Frontal cortex (tissue), 4 donors: ENCODE results near the gene APRT. TPM values are rescaled to one million over a fixed set of nuclear protein-coding genes. Genes with fewer than 3 reads are reported as not detected.
"Not testable (repeated sequence)": the region's sequence is repeated elsewhere in the genome, so short reads cannot be mapped to it uniquely, and the experiment has no call there.

Experiments
- DNase-seq, 2 donors: peaks; one replicate each; pipeline ENCODE4 v3.0.0; 2012; ENCODE audit warnings: low spot score in 2 of 2
- FAIRE-seq: peaks from 2 replicates; lab custom pipeline; 2012; peaks lifted over from hg19 to GRCh38; lab: Jason Lieb, UNC
- total RNA-seq: library from RNA; depleted of rRNA; stranded (reverse); fragments of >200 nt; gene quantifications from one replicate; pipeline ENCODE4 v1.2.3, GENCODE V29; 2014
- donor health status: control.
- donor health status: control.
- donor health status: control.

APRT gene
- total RNA-seq, 1 donor from 2014 or later = 15.9 TPM

DNA sequence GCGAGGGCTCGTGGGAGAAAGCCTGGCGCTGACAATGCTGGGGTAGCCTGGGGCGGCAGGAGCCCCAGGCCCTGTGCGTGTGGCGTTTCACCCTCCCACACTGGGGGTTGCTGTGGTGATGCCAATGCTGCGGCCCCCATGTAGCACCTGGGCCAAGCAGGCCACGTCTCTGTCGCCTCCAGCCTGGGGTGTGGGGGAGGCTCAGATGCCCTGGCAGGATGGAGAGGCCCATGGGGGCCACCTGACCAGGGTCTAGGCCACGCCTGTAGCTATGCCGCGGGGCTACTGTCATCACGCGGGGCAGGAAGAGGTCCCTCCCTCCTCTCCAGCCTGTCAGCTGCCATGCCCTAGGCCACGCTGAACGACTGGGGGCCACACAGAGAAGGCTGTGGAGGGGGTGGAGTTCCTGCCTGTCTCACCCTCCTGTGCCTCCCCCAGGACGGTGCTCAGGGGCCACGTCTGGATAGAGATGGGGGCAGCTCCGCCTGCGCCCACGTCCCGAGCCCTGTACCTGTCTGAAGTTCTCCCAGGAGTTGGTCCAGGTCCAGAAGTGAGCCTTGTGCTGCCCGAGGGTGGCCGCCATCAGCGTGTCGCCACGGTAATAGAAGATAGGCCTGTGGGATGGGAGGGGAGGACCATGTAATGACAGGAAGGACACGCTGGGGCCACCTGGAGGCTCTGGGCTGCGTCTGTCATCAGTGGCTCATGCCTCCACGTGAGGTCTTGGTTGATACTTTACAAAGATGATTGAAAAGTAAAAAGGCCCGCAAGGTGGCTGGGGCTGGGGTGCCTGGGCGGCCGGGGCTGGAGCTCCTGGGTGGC, 12.7 kb upstream of the APRT start:
- FAIRE-seq (no peak), DNase-seq (no peak)

DNA sequence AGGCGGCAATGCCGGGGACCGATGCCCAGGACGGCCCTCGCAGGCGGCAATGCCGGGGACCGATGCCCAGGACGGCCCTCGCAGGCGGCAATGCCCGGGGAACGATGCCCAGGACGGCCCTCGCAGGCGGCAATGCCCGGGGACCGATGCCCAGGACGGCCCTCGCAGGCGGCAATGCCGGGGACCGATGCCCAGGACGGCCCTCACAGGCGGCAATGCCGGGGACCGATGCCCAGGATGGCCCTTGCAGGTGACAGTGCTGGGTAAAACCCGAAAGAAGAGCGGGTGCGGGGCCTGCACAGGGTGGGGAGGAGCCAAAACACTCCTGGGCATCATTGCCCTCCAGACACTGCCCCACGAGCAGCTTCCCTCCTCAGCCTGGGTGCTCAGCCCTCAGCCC, 11.9 kb upstream of the APRT start:
- FAIRE-seq, DNase-seq: not testable (repeated sequence)

DNA sequence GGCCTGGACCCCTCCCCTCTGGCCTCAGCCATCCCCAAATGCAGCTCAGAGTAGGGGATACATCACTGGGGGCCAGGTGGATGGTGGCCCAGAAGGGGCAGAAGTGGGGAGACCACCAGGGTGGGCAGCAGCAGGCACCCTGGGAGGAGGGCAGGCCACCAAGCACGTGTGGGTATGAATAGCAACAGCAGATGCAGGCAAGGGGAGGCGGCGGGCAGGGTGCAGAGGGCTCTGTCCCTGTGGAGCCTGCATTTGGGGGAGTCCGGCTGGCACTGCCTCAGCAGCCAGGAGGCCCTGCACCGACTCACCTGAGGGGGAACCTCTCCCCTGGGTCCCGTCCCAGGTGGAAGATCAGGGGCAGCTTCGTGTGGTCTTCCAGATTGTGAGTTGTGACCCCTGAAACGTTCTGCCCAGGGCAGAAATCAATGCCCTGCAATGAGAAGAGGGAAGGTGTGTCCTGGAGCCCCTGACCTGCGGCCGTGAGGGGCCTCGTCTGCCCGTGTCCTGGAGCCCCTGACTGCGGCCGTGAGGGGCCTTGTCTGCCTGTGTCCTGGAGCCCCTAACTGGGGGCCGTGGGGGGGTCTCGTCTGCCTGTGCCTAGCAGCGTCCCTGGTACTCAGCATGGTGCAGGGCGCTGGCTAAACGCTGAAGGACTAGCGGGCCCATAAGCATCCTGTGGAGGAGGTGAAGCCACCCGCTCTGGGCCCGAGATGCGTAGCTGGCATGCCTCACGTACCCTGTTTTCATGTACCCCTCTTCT, 10.7 kb upstream of the APRT start:
- FAIRE-seq (no peak), DNase-seq (no peak)

DNA sequence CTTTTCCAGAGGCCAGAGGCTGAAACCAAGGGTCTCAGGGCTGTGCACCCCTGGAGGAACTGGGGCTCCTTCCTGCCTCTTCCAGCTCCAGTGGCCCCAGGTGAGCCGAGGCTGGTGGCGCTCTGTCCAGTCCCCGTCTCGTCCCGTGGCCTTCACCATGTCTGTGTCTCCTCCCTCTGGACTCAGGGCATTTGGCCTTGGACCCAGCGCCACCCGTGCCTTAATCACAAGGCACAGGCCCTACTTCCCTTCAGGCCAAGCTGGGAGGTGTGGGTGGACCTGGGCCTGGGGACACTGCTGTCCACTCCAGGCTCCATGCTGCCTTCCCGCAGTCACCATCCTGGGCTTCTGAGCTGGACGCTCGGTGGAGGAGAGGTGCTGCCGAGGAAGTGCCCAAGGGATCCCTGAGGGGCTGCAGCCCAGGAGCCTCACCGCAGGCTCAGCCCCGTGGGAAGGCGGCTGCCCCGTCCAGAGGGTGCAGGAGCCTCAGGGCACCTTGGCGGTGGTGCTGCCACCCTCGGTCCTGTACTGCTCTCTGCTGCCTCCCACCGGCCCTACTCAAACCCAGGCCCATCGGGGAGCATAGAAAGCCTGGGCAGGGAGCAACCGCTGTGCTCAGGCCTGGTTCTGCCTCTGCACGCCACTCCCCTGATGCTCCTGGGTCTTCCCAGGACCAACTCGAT, 9.6 kb upstream of the APRT start:
- no peak for FAIRE-seq

DNA sequence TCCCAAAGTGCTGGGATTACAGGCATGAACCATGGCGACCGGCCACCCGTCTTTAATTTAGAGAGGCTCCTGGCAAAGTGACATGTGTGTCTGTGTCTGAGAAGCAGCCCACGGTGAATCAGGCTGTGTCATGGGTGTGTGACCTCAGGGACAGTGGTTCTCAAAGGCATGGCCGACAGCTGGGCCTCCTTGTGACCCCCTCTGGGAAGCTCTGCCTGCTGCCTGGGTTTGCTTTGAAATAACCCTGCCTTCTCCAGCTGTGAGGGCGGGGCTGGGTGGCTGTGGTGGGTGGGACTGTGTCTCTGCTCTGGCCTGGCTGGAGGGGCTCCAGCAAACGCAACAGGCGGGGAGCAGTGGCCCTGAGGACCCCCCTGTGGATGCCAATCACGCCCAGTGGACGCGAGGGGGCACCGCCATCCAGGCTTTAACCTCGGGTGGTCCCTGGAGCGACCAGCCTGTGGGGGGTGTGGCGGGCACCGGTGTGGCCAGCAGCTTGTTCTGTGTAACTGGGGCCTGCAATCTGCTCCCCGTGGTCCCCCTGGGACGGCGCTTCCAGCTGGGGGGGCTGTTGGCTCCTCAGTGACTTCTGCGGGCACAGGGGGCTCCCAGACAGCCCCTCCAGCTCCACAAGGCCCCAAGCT, 8.8 kb upstream of the APRT start:
- DNase-seq (no peak), FAIRE-seq (no peak)

More for the DNA sequence above, 9.6 kb upstream of the APRT start:
- no peak for DNase-seq

DNA sequence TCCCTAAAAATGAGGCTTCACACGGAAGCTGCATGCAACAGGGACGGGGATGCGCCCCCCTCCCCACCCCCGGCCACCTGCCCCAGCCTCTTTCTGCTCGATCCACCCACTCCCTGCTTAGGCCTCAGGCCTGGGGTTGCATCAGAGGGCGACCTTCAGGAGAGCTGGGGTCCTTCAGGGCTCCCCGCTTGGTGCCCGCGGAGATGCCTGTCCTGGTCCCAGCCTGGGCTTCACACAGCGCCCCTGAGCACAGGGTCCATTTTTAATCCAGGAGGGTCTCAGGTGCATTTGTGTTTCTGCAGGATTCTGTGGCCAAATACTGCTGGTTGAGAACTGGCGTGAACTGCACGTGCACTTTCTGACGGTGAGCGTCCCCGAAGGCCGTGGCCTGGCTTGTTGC, 7.4 kb upstream of the APRT start:
- FAIRE-seq = no peak
- no peak for DNase-seq

DNA sequence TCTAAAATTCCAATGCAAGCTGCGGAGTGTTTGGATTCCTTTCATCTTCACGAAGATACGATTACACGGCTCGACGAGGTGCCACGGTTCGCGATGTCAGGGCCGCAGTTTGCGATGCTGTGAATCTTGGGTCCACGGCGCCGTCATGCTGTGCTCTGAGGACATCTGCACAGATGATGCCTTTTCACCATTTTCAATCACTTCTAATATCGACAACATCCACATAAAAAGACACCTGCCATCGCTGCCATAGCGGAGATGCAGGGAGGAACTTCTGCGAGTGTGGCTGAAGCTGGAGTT, 6.8 kb upstream of the APRT start:
- no peak for DNase-seq
- no peak for FAIRE-seq

DNA sequence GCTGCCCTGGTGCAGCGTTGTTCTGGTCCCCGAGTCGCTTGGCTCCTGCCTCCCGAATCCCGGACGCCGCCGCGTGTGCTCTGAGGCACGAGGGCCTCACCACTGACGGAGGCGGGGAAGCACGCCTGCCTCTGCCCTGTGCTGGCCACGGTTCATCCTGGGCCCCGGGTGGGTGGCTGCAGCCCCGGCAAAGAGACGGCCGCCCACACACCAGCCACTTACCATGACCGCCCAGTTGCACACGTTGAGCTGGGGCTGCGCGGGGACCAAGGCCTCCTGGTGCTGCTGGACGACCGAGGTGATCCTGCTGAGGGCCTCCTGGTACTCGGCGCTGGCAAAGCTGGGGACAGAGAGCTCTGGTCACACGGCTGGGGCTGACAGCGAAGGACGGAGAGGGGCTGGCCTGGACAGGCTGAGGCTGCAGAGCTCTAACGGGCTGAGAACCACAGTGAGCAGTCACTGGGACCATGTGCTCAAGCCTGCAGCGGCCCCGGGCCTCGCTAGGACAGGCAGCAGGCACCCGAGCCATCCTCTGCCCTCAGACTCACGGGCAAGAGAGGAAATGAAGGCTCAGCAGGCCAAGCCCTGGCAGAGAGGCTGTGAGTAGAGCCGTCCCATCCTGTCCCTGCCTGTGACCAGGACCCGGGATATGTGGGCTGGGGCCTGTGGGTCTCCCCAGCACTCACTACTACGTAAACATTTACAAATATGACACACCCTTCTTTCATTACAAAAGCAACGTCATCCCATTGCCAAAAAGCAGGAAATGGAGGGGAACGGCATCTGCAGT, 6.3 kb upstream of the APRT start:
- FAIRE-seq = no peak
- DNase-seq = no peak

DNA sequence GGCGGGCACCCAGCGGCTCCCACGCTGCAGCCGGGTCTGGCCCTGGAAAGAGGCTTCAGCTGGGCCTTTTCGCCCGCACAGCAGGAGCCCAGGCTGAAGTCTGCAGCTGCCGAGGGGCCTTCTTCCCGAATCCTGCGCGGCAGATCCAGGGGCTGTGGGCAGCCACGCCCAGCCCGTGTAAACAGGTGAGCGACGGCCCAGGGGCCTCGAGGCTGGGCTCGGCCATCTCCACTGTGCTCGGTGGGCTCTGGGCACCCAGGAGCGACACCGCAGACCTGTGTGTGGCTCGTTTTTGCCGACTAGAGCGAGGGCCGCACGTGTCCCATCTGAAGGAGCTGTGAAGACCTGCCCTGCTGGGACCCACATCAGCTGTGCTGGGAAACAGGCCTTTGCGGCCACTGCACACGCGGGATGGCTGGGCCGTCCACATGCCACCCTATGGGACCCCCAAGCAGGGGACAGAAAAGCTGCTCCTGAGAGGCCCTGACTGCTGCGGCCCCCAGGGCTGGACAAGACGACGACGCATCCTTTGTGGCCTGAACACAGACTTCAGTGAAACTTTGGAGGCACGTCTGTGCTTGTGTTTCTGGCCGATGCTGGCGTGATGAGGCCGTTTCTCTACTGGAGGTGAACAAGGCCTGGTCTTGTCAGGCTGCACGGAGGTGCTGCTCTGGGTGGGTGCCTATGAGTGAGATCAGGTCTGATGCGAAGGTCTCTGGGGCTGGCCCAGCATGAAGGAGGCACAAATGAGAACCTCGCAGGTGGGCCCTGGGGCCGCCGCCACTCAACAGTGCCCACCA, 5.2 kb upstream of the APRT start:
- FAIRE-seq (no peak), DNase-seq (no peak)

DNA sequence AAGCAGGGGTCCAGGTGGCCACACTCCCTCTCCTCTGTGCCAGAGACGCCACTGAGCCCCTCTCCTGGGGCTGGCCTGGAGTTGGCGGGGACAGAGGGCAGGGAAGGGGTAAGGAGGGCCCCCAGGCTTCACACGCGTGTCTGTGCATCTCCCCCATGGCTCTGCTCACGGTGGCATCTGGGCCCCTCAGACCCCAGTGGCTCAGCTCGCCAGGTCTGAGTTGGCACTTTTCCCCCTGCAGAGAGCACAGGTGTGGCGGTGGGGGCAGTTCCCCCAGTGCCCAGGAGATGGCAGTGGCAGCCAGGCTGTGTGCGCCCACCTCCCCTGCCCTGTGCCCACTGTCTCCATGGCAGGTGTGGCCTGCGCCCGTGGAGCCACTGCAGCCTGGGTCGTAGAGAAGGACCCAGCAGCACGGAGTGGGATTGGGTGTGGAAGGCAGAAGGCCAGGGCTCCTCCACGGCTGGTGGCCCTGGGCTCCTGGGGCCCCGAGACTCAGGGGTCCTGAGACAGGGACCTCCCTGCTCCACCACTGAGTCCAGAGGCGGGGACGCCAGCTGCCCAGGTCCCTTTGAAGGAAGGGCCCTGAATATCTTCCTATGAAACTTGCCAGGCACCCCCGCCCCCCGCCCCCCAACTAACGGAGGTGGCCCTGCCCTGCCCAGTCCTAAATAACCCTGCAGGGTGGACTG, 4.3 kb upstream of the APRT start:
- FAIRE-seq = no peak
- DNase-seq = no peak

DNA sequence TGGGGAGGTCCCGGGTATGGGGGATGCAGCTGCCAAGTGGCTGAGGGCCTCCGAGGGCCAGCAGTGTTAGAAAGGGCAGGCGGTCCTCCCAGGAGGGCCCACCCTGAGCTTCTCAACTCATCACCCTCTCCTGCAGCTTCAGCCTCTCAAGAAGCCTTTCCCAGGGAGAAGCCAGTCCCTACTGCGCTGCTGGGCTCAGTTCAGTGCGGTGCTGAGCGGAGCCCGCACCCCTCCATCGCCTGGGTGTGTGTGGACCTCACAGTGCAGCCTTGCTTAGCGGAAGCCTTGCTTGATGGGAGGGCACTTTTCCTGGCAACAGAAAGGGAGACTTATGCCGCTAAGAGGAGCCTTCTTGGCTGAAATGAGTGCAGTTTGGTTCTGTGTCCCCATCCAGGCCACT, 3.5 kb upstream of the APRT start:
- FAIRE-seq = no peak

DNA sequence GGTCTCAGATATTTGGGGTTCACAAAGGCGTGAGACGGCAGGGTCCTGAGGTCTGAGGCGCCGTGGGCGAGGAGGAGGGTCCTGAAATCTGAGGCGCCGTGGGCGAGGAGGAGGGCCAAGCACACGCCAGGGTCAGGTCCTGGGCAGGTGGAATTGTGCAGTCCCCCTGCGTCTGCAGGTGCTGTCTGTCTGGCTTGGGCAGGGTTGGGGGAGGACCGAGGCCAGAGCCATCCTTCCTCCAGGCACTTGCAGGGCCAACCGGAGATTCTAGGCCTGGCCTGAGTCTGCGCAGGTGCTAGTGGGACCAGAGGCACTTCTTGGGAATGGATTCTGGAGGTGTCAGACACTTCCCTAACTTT, 2.4 kb upstream of the APRT start:
- no peak for DNase-seq

More for the DNA sequence above, 3.5 kb upstream of the APRT start:
- DNase-seq = no peak

DNA sequence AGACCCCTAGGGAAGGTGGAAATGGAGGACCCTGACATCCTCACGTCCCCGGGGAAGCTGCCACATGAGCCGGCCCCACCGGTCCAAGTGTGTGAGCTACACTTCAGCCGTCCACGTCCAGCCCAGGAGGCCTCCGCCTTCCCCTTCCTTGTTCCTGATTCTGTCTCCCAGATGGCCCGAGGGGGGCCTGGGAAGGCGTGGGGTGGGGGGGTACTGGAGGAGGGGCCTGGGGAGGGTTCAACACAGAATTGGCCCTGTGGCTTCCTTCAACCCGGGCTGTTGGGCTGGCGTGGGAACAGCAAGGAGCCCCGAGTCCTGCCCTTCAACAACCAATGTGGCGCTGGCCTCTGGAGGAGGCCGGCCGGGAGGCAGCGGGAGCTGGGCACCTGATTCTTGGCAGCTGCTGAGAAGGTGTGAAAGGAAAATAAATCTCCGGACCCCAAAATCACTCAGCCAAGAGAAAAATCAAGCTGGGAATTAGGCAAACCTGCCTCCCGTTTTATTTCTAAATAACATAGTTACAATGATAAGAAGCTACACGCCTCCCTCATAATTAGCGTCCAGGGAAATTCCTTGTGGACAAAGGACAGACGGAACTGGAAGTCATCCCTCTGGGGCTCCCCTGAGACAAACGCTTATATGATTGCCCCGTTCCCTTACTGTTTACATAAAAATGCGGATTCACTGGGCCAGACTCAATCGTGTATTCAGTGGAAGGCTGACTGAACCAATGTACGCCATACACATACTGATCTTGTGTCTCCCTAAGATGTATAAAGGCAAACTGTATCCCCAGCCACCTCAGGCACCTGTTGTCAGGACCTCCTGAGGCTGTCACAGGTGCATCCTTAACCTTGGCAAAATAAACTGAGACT, 1.8 kb upstream of the APRT start:
- no peak for DNase-seq

More for the DNA sequence above, 2.4 kb upstream of the APRT start:
- FAIRE-seq = no peak

DNA sequence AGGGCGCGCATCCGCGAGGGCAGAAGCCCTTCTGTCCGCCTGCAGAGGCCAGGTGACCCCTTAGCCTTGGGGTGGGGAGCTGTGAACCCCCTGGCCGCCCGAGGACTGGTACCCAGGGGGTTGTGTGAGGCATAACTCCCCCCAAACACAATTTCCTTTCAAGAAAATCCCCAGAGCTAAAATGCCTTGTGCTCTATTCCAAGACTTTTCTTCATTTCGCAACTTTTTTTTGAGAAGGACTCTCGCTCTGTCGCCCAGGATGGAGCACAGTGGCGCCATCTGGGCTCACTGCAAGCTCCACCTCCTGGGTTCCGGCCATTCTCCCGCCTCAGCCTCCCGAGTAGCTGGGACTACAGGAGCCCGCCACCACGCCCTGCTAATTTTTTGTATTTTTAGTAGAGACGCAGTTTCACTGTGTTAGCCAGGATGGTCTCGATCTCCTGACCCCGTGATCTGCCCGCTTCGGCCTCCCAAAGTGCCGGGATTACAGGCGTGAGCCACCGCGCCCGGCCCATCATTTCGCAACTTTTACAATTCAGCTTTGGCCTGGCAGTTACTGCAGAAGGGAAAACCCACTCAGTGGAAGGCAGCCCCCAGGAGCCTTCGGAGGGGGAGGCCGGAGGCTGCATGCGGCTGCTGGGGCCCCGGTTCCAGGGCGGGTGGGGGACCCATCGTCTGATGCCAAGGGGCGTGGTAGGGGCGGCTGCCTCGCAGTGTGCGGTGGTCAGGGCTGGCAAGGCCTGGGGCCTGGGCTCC, 963 bp upstream of the APRT start:
- DNase-seq = no peak
- no peak for FAIRE-seq

More for the DNA sequence above, 1.8 kb upstream of the APRT start:
- no peak for FAIRE-seq

DNA sequence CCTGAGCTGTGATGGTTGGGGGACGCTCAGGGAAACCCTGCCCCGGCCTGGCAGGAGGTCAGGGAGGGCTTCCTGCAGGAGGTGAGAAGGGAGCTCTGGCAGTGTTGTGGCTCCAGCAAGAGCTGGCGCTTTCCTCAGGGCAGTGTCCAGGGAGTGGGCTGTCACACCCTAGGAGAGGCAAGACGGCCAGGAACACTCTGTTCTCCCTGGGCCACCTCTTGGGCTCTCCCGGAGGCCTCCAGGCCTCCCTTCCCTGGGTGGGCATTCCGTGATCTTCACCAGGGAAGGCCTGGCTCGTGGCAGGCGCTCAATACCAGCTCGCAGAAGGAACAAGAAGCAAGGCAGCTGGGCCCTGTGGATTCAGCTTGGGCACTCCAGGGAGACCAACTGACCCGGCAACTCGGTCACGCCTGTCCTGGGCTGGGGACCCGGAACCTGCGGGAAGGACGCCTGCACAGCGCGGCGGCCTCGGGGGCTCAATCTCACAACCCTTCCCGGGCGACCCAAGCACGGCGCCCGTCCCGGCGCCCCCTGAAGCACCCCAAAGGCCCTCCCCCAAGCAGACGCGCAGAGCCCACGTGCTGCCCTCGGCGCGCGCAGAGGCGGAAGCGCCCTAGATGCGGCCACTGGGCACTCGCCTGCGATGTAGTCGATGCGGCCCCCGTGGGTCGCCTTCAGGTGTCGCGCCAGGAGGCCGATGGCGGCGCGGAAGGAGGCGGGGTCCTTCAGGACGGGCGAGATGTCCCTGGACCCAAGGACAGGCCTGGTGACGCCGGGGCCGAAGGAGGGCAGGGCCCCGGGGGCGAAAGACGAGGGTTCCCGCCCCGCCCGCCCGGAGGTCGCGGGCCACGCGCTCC, 588 bp downstream of the APRT start:
- FAIRE-seq = no peak
- DNase-seq = peak; percentile 93 to 94
